Measurements from ENCODE around the gene ULK4.
"Not testable (repeated sequence)": the region's sequence is repeated elsewhere in the genome, so short reads cannot be mapped to it uniquely, and the experiment has no call there.

ULK4 gene

GRCh38 chr3:41845826-41846225, 116.1 kb downstream of the ULK4 start:
- no peaks in the 10 kb centered on the region for H3K9me3 ChIP-seq (ENCODE audit: control insufficient read depth, insufficient read depth, low read depth, low read length)
- no peak overlapping the region for H3K27ac ChIP-seq (ENCODE audit: extremely low read depth, low read depth, low read length)
- H3K36me3 ChIP-seq (ENCODE audit: control insufficient read depth in 2 of 2, insufficient read depth in 1 of 2, low read length in 2 of 2), result no peaks in the 10 kb centered on the region
- H3K4me1 ChIP-seq (ENCODE audit: control insufficient read depth, insufficient read depth, low read length), result no peaks in the 10 kb centered on the region
- TF ChIP-seq ZBTB48 (tag by site-specific recombination; IDR thresholded peaks at IDR 0.05) (no peak), HOXC10 (CRISPR knock-in tag; IDR thresholded peaks at IDR 0.05) (no peak), KLF16 (tag by site-specific recombination; IDR thresholded peaks at IDR 0.05) (no peak), ZNF302 (tag by site-specific recombination; IDR thresholded peaks at IDR 0.05; ENCODE audit: low read depth) (no peak), ZNF549 (tag by site-specific recombination; IDR thresholded peaks at IDR 0.05) (no peak), ZNF132 (tag by site-specific recombination; IDR thresholded peaks at IDR 0.05; ENCODE audit: borderline replicate concordance) (no peak), ZNF571 (tag by site-specific recombination; IDR thresholded peaks at IDR 0.05) (no peak), ZNF76 (tag by site-specific recombination; IDR thresholded peaks at IDR 0.05; ENCODE audit: borderline replicate concordance, low read depth) (no peak), ZNF335 (tag by site-specific recombination; conservative IDR thresholded peaks at IDR 0.05) (no peak), FEZF1 (tag by site-specific recombination; IDR thresholded peaks at IDR 0.05) (no peak), ZXDB (tag by site-specific recombination; IDR thresholded peaks at IDR 0.05) (no peak), ZNF830 (tag by site-specific recombination; IDR thresholded peaks at IDR 0.05; ENCODE audit: low read depth) (no peak), ZSCAN30 (tag by site-specific recombination; IDR thresholded peaks at IDR 0.05) (no peak), PBX3 (CRISPR knock-in tag; IDR thresholded peaks at IDR 0.05) (no peak), ZNF670 (tag by site-specific recombination; IDR thresholded peaks at IDR 0.05; ENCODE audit: low read depth) (no peak)
- H3K4me3 ChIP-seq (ENCODE audit: low read depth, low read length), result no peak overlapping the region
- POLR2A ChIA-PET, result no interaction called here
- CTCF ChIA-PET, result no interaction called here

- H3K36me3 ChIP-seq (ENCODE audit: control insufficient read depth in 2 of 2, insufficient read depth in 1 of 2, low read length in 2 of 2); POLR2A ChIA-PET; H3K4me1 ChIP-seq (ENCODE audit: control insufficient read depth, insufficient read depth, low read length); CTCF ChIA-PET; H3K27ac ChIP-seq (ENCODE audit: extremely low read depth, low read depth, low read length); H3K9me3 ChIP-seq (ENCODE audit: control insufficient read depth, insufficient read depth, low read depth, low read length); H3K4me3 ChIP-seq (ENCODE audit: low read depth, low read length): not testable (repeated sequence)
These were observed 117.6 kb downstream of the ULK4 start for GRCh38 chr3:41844256-41844655.

GRCh38 chr3:41840936-41841668, 120.8 kb downstream of the ULK4 start:
- CTCF ChIA-PET; H3K27ac ChIP-seq (ENCODE audit: extremely low read depth, low read depth, low read length); POLR2A ChIA-PET; H3K9me3 ChIP-seq (ENCODE audit: control insufficient read depth, insufficient read depth, low read depth, low read length); H3K4me1 ChIP-seq (ENCODE audit: control insufficient read depth, insufficient read depth, low read length); H3K36me3 ChIP-seq (ENCODE audit: control insufficient read depth in 2 of 2, insufficient read depth in 1 of 2, low read length in 2 of 2); H3K4me3 ChIP-seq (ENCODE audit: low read depth, low read length): not testable (repeated sequence)

GRCh38 chr3:41836360-41837134, 125.4 kb downstream of the ULK4 start:
- no peaks in the 10 kb centered on the region for H3K9me3 ChIP-seq (ENCODE audit: control insufficient read depth, insufficient read depth, low read depth, low read length)
- H3K4me1 ChIP-seq (ENCODE audit: control insufficient read depth, insufficient read depth, low read length), result no peaks in the 10 kb centered on the region
- TF ChIP-seq ZNF280D (tag by site-specific recombination; IDR thresholded peaks at IDR 0.05) (no peak), GLIS1 (tag by site-specific recombination; IDR thresholded peaks at IDR 0.05) (peak; percentile 65)
- no peak overlapping the region for H3K27ac ChIP-seq (ENCODE audit: extremely low read depth, low read depth, low read length)
- H3K36me3 ChIP-seq (ENCODE audit: control insufficient read depth in 2 of 2, insufficient read depth in 1 of 2, low read length in 2 of 2), result no peaks in the 10 kb centered on the region
- ChIA-PET POLR2A (no interaction called here), CTCF (no interaction called here)
- no peak overlapping the region for H3K4me3 ChIP-seq (ENCODE audit: low read depth, low read length)
